Natural killer cell (primary cell): ENCODE results near the gene HYCC2. TPM values are rescaled to one million over a fixed set of nuclear protein-coding genes. Genes with fewer than 3 reads are reported as not detected.
A peak's percentile ranks its signal among the peaks of the same experiment; 100 is the strongest.

Experiments used
- ATAC-seq, 3 donors: fragments of 150-1000 bp in 2 of 3; fragments of 200-7000 bp in 1 of 3; cut with Tn5 transposase; 1 replicate in 1 of 3; 2 replicates in 2 of 3; pipeline ENCODE4 v1.10.0; 2021; ENCODE audit warnings: mild to moderate bottlenecking in 2 of 3, moderate library complexity in 2 of 3
- DNase-seq, 2 donors: peaks; one replicate each; pipeline versions ENCODE4 v3.0.0 to v3.0.0-alpha.2; 2013 to 2021; ENCODE audit warnings: mixed read lengths in 1 of 2
- H3K27ac ChIP-seq: one replicate; pipeline ENCODE4 v1.5.1; 2013; ENCODE audit warnings: mild to moderate bottlenecking, low read length
- H3K27me3 ChIP-seq: one replicate; pipeline ENCODE4 v1.6.1; 2013; ENCODE audit warnings: low read length; ENCODE audit not compliant: control insufficient read depth, insufficient read depth
- H3K36me3 ChIP-seq: one replicate; pipeline ENCODE4 v1.6.1; 2013; ENCODE audit warnings: low read length; ENCODE audit not compliant: control insufficient read depth, insufficient read depth
- H3K4me1 ChIP-seq: one replicate; pipeline ENCODE4 v1.6.1; 2013; ENCODE audit warnings: low read length; ENCODE audit not compliant: control insufficient read depth, insufficient read depth
- H3K4me3 ChIP-seq: one replicate; pipeline ENCODE4 v1.5.1; 2013; ENCODE audit warnings: low read length
- H3K9me3 ChIP-seq: one replicate; pipeline ENCODE4 v1.6.1; 2013; ENCODE audit warnings: low read length; ENCODE audit not compliant: control insufficient read depth, insufficient read depth
- H3K27ac Mint-ChIP-seq, 2 donors: one replicate each; pipeline ENCODE4 v1.8.0; 2022; ENCODE audit warnings: mild to moderate bottlenecking in 2 of 2, mixed read lengths in 2 of 2, moderate library complexity in 1 of 2
- H3K27me3 Mint-ChIP-seq, 2 donors: one replicate each; pipeline ENCODE4 v1.8.0; 2022; ENCODE audit warnings: low read depth in 2 of 2, mixed read lengths in 2 of 2
- H3K36me3 Mint-ChIP-seq: one replicate; pipeline ENCODE4 v1.8.0; 2022; ENCODE audit warnings: mixed read lengths
- H3K4me1 Mint-ChIP-seq, 2 donors: one replicate each; pipeline ENCODE4 v1.8.0; 2022; ENCODE audit warnings: mixed read lengths in 2 of 2
- H3K4me3 Mint-ChIP-seq: one replicate; pipeline ENCODE4 v1.8.0; 2022; ENCODE audit warnings: mild to moderate bottlenecking, moderate library complexity, mixed read lengths
- H3K9me3 Mint-ChIP-seq, 2 donors: one replicate each; pipeline ENCODE4 v1.8.0; 2022; ENCODE audit warnings: mixed read lengths in 2 of 2
- CTCF ChIP-seq: fragments of 200-600 bp; IDR thresholded peaks from one replicate; pipeline ENCODE4 v1.8.0; 2022; ENCODE audit warnings: antibody characterized with exemption
- intact Hi-C: fragments of 100-400 bp; cut with micrococcal nuclease; formaldehyde crosslinking; loops from one replicate; pipeline ENCODE4 v1.14.2; 2022
- total RNA-seq, 4 donors: library from RNA; stranded (reverse); fragments of 120-200 nt in 1 of 4; gene quantifications; one replicate each; pipeline versions ENCODE4 v1.2.3 to v1.2.4, GENCODE V29; 2013 to 2022

Gene HYCC2
- total RNA-seq, 3 donors from 2014 or later (not counting 1 experiment from before 2014, with no cell fraction given): 54.2 to 62.5 (median 60.1) TPM

- Mint-ChIP-seq H3K9me3 (no peaks in the 10 kb centered on the region), H3K4me3 (no peak overlapping the region), H3K27ac (no peak overlapping the region), H3K27me3 (no peaks in the 10 kb centered on the region), H3K36me3 (no peaks in the 10 kb centered on the region), H3K4me1 (peaks cover 38 to 45% of the 10 kb centered on the region in 2 donors)
- TF ChIP-seq CTCF: no peak
- Histone ChIP-seq H3K4me3 (no peak overlapping the region), H3K27ac (no peak overlapping the region), H3K36me3 (peaks cover 20% of the 10 kb centered on the region), H3K27me3 (no peaks in the 10 kb centered on the region), H3K4me1 (no peaks in the 10 kb centered on the region), H3K9me3 (no peaks in the 10 kb centered on the region)
- intact Hi-C loops: no loop called here
- ATAC-seq (no peak), DNase-seq (no peak)
These were observed 47.0 kb downstream of the HYCC2 start for GRCh38 chr2:201024518-201024917.

- Mint-ChIP-seq H3K27me3 (no peaks in the 10 kb centered on the region), H3K4me1 (peaks cover 25% of the 10 kb centered on the region in 2 donors), H3K4me3 (no peak overlapping the region), H3K36me3 (no peaks in the 10 kb centered on the region), H3K9me3 (no peaks in the 10 kb centered on the region), H3K27ac (peak overlapping the region; percentile 32 to 51)
- Histone ChIP-seq H3K36me3 (peaks cover 26% of the 10 kb centered on the region), H3K4me3 (no peak overlapping the region), H3K4me1 (no peaks in the 10 kb centered on the region), H3K9me3 (no peaks in the 10 kb centered on the region), H3K27ac (no peak overlapping the region), H3K27me3 (no peaks in the 10 kb centered on the region)
- DNase-seq (no peak), ATAC-seq (peak in 1 of 3 donors; percentile 45)
- TF ChIP-seq CTCF: no peak
- intact Hi-C loops: no loop called here
These were observed 49.6 kb downstream of the HYCC2 start for GRCh38 chr2:201021914-201022313.

Other genes starting within 250 kb of the HYCC2 start
- gene CLK1, start 207.0 kb downstream of the HYCC2 start, total RNA-seq: 1,000 to 10,000 TPM in 2 of 3 donors, 100 to 1,000 TPM in 1; 975 to 1,296 (median 1,070) TPM
- 10 to 100 TPM; 30.0 to 39.9 (median 33.3) TPM for gene PPIL3, start 182.6 kb downstream of the HYCC2 start, total RNA-seq
- gene NIF3L1, start 182.3 kb downstream of the HYCC2 start, total RNA-seq: 10 to 100 TPM in 1 of 3 donors, 1 to 10 TPM in 2; 8.8 to 13.3 (median 9.6) TPM
- gene ORC2, start 108.0 kb downstream of the HYCC2 start, total RNA-seq: 10 to 100 TPM; 21.7 to 48.5 (median 26.1) TPM
- 10 to 100 TPM; 23.5 to 32.7 (median 30.7) TPM for gene NDUFB3, start 330 bp upstream of the HYCC2 start, total RNA-seq
- gene CFLAR, start 44.5 kb upstream of the HYCC2 start, total RNA-seq: 100 to 1,000 TPM; 415 to 542 (median 445) TPM
- 100 to 1,000 TPM in 1 of 3 donors, 10 to 100 TPM in 2; 67.4 to 101 (median 75.3) TPM for gene CASP10, start 111.5 kb upstream of the HYCC2 start, total RNA-seq
- 100 to 1,000 TPM; 218 to 404 (median 347) TPM for gene CASP8, start 188.9 kb upstream of the HYCC2 start, total RNA-seq